B cell (primary cell): ENCODE results near the gene LRIT1. TPM values are rescaled to one million over a fixed set of nuclear protein-coding genes. Genes with fewer than 3 reads are reported as not detected.

Source experiments
- ATAC-seq: fragments of 200-7000 bp; cut with Tn5 transposase; one replicate; pipeline ENCODE4 v1.10.0; 2021; ENCODE audit warnings: low read depth, mild to moderate bottlenecking, moderate number of reproducible peaks, moderate library complexity
- CTCF ChIA-PET: fragments of 350-600 bp; sonication (Branson Sonifier 250); formaldehyde crosslinking; loops from one replicate; lab custom pipeline; 2021; ENCODE audit warnings: antibody characterized with exemption, inconsistent platforms; lab: Charles Lee
- POLR2A ChIA-PET: fragments of 350-600 bp; sonication (Branson Sonifier 250); formaldehyde crosslinking; loops from one replicate; lab custom pipeline; 2021; ENCODE audit warnings: antibody characterized with exemption; lab: Charles Lee
- DNase-seq: peaks from one replicate; pipeline ENCODE4 v3.0.0; 2013
- H2AFZ ChIP-seq: 2 replicates; pipeline ENCODE4 v1.6.1; 2012; ENCODE audit warnings: mild to moderate bottlenecking, low read depth, low read length; ENCODE audit not compliant: insufficient read depth, poor library complexity, severe bottlenecking
- H3K27ac ChIP-seq, 2 donors: 1 replicate in 1 of 2; 2 replicates in 1 of 2; pipeline ENCODE4 v1.5.1; 2012 to 2013; ENCODE audit warnings: low read length in 2 of 2, mild to moderate bottlenecking in 2 of 2, moderate library complexity in 1 of 2
- H3K27me3 ChIP-seq, 4 experiments: fragments of 200-600 bp in 1 of 4; sonication (generic) in 1 of 4; replicated peaks in 1 of 4; 1 replicate in 2 of 4; 2 replicates in 2 of 4; pipeline versions ENCODE4 v1.6.1 to v1.7.0; 2013 to 2016; ENCODE audit warnings: low read length in 3 of 4, mild to moderate bottlenecking in 2 of 4, mixed read lengths in 1 of 4, moderate library complexity in 1 of 4; ENCODE audit not compliant: insufficient read depth in 4 of 4, control insufficient read depth in 3 of 4; ENCODE audit errors: control extremely low read depth in 1 of 4
- H3K36me3 ChIP-seq, 2 experiments: replicated peaks in 1 of 2; 1 replicate in 1 of 2; 2 replicates in 1 of 2; pipeline versions ENCODE4 v1.6.1 to v1.7.1; 2013; ENCODE audit warnings: low read length in 1 of 2; ENCODE audit not compliant: insufficient read depth in 2 of 2, control insufficient read depth in 1 of 2; ENCODE audit errors: control extremely low read depth in 1 of 2, extremely low read depth in 1 of 2
- H3K4me1 ChIP-seq, 2 donors: fragments of 200-600 bp in 1 of 2; sonication (generic) in 1 of 2; 1 replicate in 1 of 2; 2 replicates in 1 of 2; pipeline versions ENCODE4 v1.5.1 to v1.6.1; 2013 to 2017; ENCODE audit warnings: low read length in 2 of 2; ENCODE audit not compliant: control insufficient read depth in 2 of 2, insufficient read depth in 2 of 2
- H3K4me2 ChIP-seq: replicated peaks from 2 replicates; pipeline ENCODE3; 2012; ENCODE audit warnings: mild to moderate bottlenecking, low read depth, low read length; ENCODE audit not compliant: poor library complexity, severe bottlenecking
- H3K4me3 ChIP-seq, 5 experiments: fragments of 200-600 bp in 1 of 5; sonication (generic) in 1 of 5; 1 replicate in 3 of 5; 2 replicates in 2 of 5; pipeline versions ENCODE4 v1.5.1 to v1.7.0; 2011 to 2016; ENCODE audit warnings: low read length in 4 of 5, mild to moderate bottlenecking in 4 of 5, low read depth in 2 of 5, control low read depth in 1 of 5, moderate library complexity in 1 of 5; ENCODE audit not compliant: insufficient read depth in 1 of 5; ENCODE audit errors: control extremely low read depth in 1 of 5, extremely low read depth in 1 of 5
- H3K79me2 ChIP-seq: fragments of 200-600 bp; sonication (generic); one replicate; pipeline ENCODE4 v1.6.0; 2016; ENCODE audit warnings: low read length; ENCODE audit not compliant: control insufficient read depth, insufficient read depth
- H3K9ac ChIP-seq: fragments of 200-600 bp; sonication (generic); 2 replicates; pipeline ENCODE4 v1.6.1; 2017; ENCODE audit warnings: mild to moderate bottlenecking, low read length, moderate library complexity
- H3K9me3 ChIP-seq, 3 donors: one replicate each; pipeline versions ENCODE4 v1.6.1 to v1.7.1; 2013; ENCODE audit warnings: low read length in 2 of 3; ENCODE audit not compliant: control insufficient read depth in 2 of 3, insufficient read depth in 1 of 3; ENCODE audit errors: control extremely low read depth in 1 of 3
- H4K20me1 ChIP-seq: 2 replicates; pipeline ENCODE4 v1.6.0; 2012; ENCODE audit warnings: mild to moderate bottlenecking, low read length; ENCODE audit not compliant: insufficient read depth, control insufficient read depth, poor library complexity, severe bottlenecking
- H3K27ac Mint-ChIP-seq: one replicate; pipeline ENCODE4 v1.8.0; 2021; ENCODE audit warnings: mixed read lengths
- H3K27me3 Mint-ChIP-seq: one replicate; pipeline ENCODE4 v1.8.0; 2021; ENCODE audit warnings: mixed read lengths
- H3K4me1 Mint-ChIP-seq: one replicate; pipeline ENCODE4 v1.8.0; 2021; ENCODE audit warnings: mixed read lengths
- H3K4me3 Mint-ChIP-seq: one replicate; pipeline ENCODE4 v1.8.0; 2021; ENCODE audit warnings: mixed read lengths
- H3K9me3 Mint-ChIP-seq: one replicate; pipeline ENCODE4 v1.8.0; 2022; ENCODE audit warnings: mixed read lengths; ENCODE audit not compliant: insufficient read depth
- CTCF ChIP-seq: fragments of 200-600 bp; IDR thresholded peaks from one replicate; pipeline ENCODE4 v1.8.0; 2022; ENCODE audit warnings: antibody characterized with exemption, mild to moderate bottlenecking
- EZH2 ChIP-seq: IDR thresholded peaks from 2 replicates; pipeline ENCODE4 v1.6.1; 2012; ENCODE audit warnings: borderline replicate concordance, low read depth, mild to moderate bottlenecking, moderate library complexity, low read length; ENCODE audit not compliant: insufficient read depth, poor library complexity, severe bottlenecking
- WGBS: methylation state at CpG from one replicate; pipeline ENCODE4 v1.1.5; 2013; ENCODE audit warnings: missing lambda C conversion rate; ENCODE audit not compliant: insufficient coverage; 5-methylcytosine and 5-hydroxymethylcytosine counted together
- intact Hi-C: fragments of 100-400 bp; cut with micrococcal nuclease; formaldehyde crosslinking; loops from one replicate; pipeline ENCODE4 v1.10.0; 2022
- polyA plus RNA-seq: library from polyadenylated mRNA; depleted of rRNA; stranded (reverse); fragments of >200 nt; gene quantifications from 2 replicates; pipeline ENCODE4 v1.2.3, GENCODE V29; 2012
- total RNA-seq, 2 donors: library from RNA; stranded (reverse); fragments of 120-200 nt in 1 of 2; gene quantifications; 1 replicate in 1 of 2; 2 replicates in 1 of 2; pipeline versions ENCODE4 v1.2.3 to v1.2.4, GENCODE V29; 2013 to 2022

The LRIT1 gene
- total and polyA plus RNA-seq, 2 donors (not counting 1 experiment from before 2014, with no cell fraction given): not detected

GRCh38 chr10:84204122-84204521 is 37.2 kb downstream of the LRIT1 start:
- POLR2A ChIA-PET: no interaction called here
- peaks cover 30% of the 10 kb centered on the region for H3K27me3 Mint-ChIP-seq

GRCh38 chr10:84202349-84202748 is 39.0 kb downstream of the LRIT1 start:
- Mint-ChIP-seq H3K27me3 (peaks cover 25% of the 10 kb centered on the region), H3K9me3 (no peaks in the 10 kb centered on the region), H3K27ac (no peak overlapping the region), H3K4me1 (no peaks in the 10 kb centered on the region), H3K4me3 (no peak overlapping the region)
- no peak for ATAC-seq
- H2AFZ ChIP-seq: no peak overlapping the region
- H4K20me1 ChIP-seq: no peaks in the 10 kb centered on the region
- WGBS: 93% methylated on average over 5 of the region's 5 CpGs
- no peak overlapping the region for H3K9ac ChIP-seq
- H3K4me1 ChIP-seq: no peaks in the 10 kb centered on the region
- no peak overlapping the region for H3K27ac ChIP-seq
- CTCF ChIA-PET: interaction anchor here (0.9 to 3.3 kb wide), 3 partner anchors 11 to 54 kb away, joined by 3 to 24 read pairs (median 6); no protein-coding TSS in a partner anchor
- H3K36me3 ChIP-seq: no peaks in the 10 kb centered on the region
- no peak for TF ChIP-seq CTCF
- no peak for TF ChIP-seq EZH2
- POLR2A ChIA-PET: no interaction called here
- intact Hi-C loops: no loop called here
- no peaks in the 10 kb centered on the region for H3K9me3 ChIP-seq
- no peak overlapping the region for H3K4me2 ChIP-seq
- H3K79me2 ChIP-seq: no peaks in the 10 kb centered on the region
- no peak overlapping the region for H3K4me3 ChIP-seq
- peaks cover 0 to 9% (median 1%) of the 10 kb centered on the region in 4 experiments for H3K27me3 ChIP-seq
- DNase-seq: no peak

More at GRCh38 chr10:84204122-84204521, 37.2 kb downstream of the LRIT1 start:
- no peaks in the 10 kb centered on the region for H3K9me3 ChIP-seq
- Mint-ChIP-seq H3K4me3 (no peak overlapping the region), H3K4me1 (no peaks in the 10 kb centered on the region), H3K9me3 (no peaks in the 10 kb centered on the region), H3K27ac (no peak overlapping the region)
- no peaks in the 10 kb centered on the region for H3K79me2 ChIP-seq
- H3K4me2 ChIP-seq: no peak overlapping the region
- no peaks in the 10 kb centered on the region for H3K36me3 ChIP-seq
- 90% methylated on average over 4 of the region's 4 CpGs for WGBS
- no peak overlapping the region for H3K27ac ChIP-seq
- H3K27me3 ChIP-seq: peaks cover 0 to 4% (median 2%) of the 10 kb centered on the region in 4 experiments
- CTCF ChIA-PET: interaction anchor here (1.5 to 5.6 kb wide), 2 partner anchors 56 to 332 kb away, joined by 4 to 72 read pairs; no protein-coding TSS in a partner anchor
- intact Hi-C loops: no loop called here
- H4K20me1 ChIP-seq: no peaks in the 10 kb centered on the region
- H3K9ac ChIP-seq: no peak overlapping the region
- TF ChIP-seq CTCF (no peak), EZH2 (no peak)
- ATAC-seq (peak; percentile 44), DNase-seq (no peak)
- H2AFZ ChIP-seq: no peak overlapping the region
- no peak overlapping the region for H3K4me3 ChIP-seq
- H3K4me1 ChIP-seq: no peaks in the 10 kb centered on the region
